Measurements from ENCODE around the gene TP53RK. TPM values are rescaled to one million over a fixed set of nuclear protein-coding genes. Genes with fewer than 3 reads are reported as not detected.
A peak's percentile ranks its signal among the peaks of the same experiment; 100 is the strongest.

TP53RK gene
- total and polyA plus RNA-seq, 2 of the 13 experiments (the other 11 are each of a cell fraction or from before 2014, with no cell fraction given): 12.9 to 25.5 TPM

DNA sequence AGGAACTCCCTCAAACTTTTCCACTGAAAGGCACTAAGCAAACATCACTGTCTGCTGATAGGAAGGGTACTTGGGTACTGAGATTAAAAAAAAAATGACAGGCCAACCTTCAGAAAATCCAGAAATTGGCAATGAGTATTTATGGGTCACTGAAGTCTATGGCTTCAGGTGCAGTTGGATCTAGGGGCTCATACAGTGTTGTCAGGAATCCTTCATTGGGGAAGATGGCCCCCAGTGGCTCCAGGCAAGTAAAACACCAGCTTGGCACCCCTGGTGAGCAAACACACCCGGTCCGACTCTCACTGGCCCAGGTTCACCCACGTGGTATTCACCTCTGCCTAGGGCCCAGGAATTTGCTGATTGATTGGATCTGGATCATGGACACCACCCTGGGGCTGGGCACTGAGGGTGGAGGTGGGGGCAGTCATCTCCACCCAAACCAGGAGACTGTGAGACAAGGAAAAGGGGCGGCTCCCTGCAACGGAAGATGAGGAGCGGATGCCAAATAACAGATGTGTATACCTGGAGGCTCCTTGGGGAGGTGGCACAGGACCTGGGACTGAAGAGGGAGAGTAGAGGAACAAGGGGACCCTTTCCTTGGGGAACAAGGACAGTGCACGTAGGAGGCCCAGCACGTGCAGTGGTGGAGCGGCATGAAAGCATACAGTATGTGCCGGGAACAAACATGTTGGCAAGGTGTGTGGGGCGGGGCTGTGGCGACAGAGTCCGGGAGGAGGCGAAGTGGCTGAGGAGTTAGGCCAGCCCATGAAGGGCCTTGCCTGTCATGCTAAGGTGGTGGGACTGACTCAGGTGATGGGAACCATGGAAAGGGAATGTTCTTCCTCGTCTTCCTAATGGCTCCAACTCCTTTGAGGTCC is 25.0 kb upstream of the TP53RK start (continued):
- TF ChIP-seq CREM (IDR thresholded peaks at IDR 0.05) (no peak), CREM (CRISPR knock-in tag; IDR thresholded peaks at IDR 0.05) (no peak), ZNF431 (CRISPR knock-in tag; IDR thresholded peaks at IDR 0.05; ENCODE audit: borderline replicate concordance, low read depth) (no peak), ZNF563 (CRISPR knock-in tag; IDR thresholded peaks at IDR 0.05) (no peak), SETDB1 (CRISPR knock-in tag; IDR thresholded peaks at IDR 0.05; ENCODE audit: borderline replicate concordance) (no peak), ZNF83 (CRISPR knock-in tag; IDR thresholded peaks at IDR 0.05; ENCODE audit: borderline replicate concordance) (no peak), EED (CRISPR knock-in tag; IDR thresholded peaks at IDR 0.05) (no peak), RBFOX2 (IDR thresholded peaks at IDR 0.05; ENCODE audit: low read depth, low read length) (0 out of 2 replicates have a peak, but pooled peaks have one; percentile 19), GATAD1 (CRISPR knock-in tag; IDR thresholded peaks at IDR 0.05) (no peak)
- TF ChIP-seq, protein P1, sequence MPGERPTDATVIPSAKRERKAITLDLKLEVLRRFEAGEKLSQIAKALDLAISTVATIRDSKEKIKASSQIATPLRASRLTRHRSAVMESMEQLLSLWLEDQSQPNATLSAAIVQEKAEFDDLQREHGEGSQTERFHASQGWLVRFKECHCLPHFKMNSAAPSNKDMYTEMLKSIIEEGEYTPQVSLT (CRISPR knock-in tag; IDR thresholded peaks at IDR 0.05; ENCODE audit: borderline replicate concordance, low read depth): no peak
- TF ChIP-seq, protein P2, sequence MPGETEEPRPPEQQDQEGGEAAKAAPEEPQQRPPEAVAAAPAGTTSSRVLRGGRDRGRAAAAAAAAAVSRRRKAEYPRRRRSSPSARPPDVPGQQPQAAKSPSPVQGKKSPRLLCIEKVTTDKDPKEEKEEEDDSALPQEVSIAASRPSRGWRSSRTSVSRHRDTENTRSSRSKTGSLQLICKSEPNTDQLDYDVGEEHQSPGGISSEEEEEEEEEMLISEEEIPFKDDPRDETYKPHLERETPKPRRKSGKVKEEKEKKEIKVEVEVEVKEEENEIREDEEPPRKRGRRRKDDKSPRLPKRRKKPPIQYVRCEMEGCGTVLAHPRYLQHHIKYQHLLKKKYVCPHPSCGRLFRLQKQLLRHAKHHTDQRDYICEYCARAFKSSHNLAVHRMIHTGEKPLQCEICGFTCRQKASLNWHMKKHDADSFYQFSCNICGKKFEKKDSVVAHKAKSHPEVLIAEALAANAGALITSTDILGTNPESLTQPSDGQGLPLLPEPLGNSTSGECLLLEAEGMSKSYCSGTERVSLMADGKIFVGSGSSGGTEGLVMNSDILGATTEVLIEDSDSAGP (CRISPR knock-in tag; IDR thresholded peaks at IDR 0.05; ENCODE audit: borderline replicate concordance): peak; percentile 39; the same call in 1 of the 2 replicates
- TF ChIP-seq, protein P3, sequence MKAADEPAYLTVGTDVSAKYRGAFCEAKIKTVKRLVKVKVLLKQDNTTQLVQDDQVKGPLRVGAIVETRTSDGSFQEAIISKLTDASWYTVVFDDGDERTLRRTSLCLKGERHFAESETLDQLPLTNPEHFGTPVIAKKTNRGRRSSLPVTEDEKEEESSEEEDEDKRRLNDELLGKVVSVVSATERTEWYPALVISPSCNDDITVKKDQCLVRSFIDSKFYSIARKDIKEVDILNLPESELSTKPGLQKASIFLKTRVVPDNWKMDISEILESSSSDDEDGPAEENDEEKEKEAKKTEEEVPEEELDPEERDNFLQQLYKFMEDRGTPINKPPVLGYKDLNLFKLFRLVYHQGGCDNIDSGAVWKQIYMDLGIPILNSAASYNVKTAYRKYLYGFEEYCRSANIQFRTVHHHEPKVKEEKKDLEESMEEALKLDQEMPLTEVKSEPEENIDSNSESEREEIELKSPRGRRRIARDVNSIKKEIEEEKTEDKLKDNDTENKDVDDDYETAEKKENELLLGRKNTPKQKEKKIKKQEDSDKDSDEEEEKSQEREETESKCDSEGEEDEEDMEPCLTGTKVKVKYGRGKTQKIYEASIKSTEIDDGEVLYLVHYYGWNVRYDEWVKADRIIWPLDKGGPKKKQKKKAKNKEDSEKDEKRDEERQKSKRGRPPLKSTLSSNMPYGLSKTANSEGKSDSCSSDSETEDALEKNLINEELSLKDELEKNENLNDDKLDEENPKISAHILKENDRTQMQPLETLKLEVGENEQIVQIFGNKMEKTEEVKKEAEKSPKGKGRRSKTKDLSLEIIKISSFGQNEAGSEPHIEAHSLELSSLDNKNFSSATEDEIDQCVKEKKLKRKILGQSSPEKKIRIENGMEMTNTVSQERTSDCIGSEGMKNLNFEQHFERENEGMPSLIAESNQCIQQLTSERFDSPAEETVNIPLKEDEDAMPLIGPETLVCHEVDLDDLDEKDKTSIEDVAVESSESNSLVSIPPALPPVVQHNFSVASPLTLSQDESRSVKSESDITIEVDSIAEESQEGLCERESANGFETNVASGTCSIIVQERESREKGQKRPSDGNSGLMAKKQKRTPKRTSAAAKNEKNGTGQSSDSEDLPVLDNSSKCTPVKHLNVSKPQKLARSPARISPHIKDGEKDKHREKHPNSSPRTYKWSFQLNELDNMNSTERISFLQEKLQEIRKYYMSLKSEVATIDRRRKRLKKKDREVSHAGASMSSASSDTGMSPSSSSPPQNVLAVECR (CRISPR knock-in tag; IDR thresholded peaks at IDR 0.05; ENCODE audit: borderline replicate concordance): no peak
- TF ChIP-seq, protein P4, sequence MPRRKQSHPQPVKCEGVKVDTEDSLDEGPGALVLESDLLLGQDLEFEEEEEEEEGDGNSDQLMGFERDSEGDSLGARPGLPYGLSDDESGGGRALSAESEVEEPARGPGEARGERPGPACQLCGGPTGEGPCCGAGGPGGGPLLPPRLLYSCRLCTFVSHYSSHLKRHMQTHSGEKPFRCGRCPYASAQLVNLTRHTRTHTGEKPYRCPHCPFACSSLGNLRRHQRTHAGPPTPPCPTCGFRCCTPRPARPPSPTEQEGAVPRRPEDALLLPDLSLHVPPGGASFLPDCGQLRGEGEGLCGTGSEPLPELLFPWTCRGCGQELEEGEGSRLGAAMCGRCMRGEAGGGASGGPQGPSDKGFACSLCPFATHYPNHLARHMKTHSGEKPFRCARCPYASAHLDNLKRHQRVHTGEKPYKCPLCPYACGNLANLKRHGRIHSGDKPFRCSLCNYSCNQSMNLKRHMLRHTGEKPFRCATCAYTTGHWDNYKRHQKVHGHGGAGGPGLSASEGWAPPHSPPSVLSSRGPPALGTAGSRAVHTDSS (CRISPR knock-in tag; conservative IDR thresholded peaks at IDR 0.05): no peak
- TF ChIP-seq, protein P5, sequence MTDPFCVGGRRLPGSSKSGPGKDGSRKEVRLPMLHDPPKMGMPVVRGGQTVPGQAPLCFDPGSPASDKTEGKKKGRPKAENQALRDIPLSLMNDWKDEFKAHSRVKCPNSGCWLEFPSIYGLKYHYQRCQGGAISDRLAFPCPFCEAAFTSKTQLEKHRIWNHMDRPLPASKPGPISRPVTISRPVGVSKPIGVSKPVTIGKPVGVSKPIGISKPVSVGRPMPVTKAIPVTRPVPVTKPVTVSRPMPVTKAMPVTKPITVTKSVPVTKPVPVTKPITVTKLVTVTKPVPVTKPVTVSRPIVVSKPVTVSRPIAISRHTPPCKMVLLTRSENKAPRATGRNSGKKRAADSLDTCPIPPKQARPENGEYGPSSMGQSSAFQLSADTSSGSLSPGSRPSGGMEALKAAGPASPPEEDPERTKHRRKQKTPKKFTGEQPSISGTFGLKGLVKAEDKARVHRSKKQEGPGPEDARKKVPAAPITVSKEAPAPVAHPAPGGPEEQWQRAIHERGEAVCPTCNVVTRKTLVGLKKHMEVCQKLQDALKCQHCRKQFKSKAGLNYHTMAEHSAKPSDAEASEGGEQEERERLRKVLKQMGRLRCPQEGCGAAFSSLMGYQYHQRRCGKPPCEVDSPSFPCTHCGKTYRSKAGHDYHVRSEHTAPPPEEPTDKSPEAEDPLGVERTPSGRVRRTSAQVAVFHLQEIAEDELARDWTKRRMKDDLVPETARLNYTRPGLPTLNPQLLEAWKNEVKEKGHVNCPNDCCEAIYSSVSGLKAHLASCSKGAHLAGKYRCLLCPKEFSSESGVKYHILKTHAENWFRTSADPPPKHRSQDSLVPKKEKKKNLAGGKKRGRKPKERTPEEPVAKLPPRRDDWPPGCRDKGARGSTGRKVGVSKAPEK (CRISPR knock-in tag; IDR thresholded peaks at IDR 0.05; ENCODE audit: borderline replicate concordance): no peak

Data from HepG2 (cell line).